OCI-LY1 (cell line): ENCODE data around the gene MTREX.

ENCODE experiments used
- H2AFZ ChIP-seq: fragments of 200-600 bp; sonication (generic), shearing (Covaris generic); 2 replicates; pipeline ENCODE4 v1.6.0; 2014; ENCODE audit warnings: antibody characterized with exemption, mild to moderate bottlenecking, low read length
- H3F3A ChIP-seq: fragments of 200-600 bp; sonication (generic), shearing (Covaris generic); 2 replicates; pipeline ENCODE4 v1.6.0; 2014; ENCODE audit warnings: mild to moderate bottlenecking, antibody characterized with exemption, low read length, moderate library complexity; ENCODE audit not compliant: insufficient read depth
- H3K27ac ChIP-seq: fragments of 200-600 bp; sonication (generic); 2 replicates; pipeline ENCODE4 v1.5.1; 2014; ENCODE audit warnings: low read length, mixed run types, mild to moderate bottlenecking, low read depth; ENCODE audit not compliant: poor library complexity, severe bottlenecking
- H3K27me3 ChIP-seq: fragments of 200-600 bp; sonication (generic); 2 replicates; pipeline ENCODE4 v1.6.0; 2014; ENCODE audit warnings: antibody characterized with exemption, mild to moderate bottlenecking, low read length, moderate library complexity; ENCODE audit not compliant: insufficient read depth
- H3K36me3 ChIP-seq: fragments of 200-600 bp; sonication (generic); 2 replicates; pipeline ENCODE4 v1.6.1; 2014; ENCODE audit warnings: mild to moderate bottlenecking, antibody characterized with exemption, low read length, moderate library complexity, mixed read lengths; ENCODE audit not compliant: insufficient read depth
- H3K4me1 ChIP-seq: fragments of 200-600 bp; sonication (generic); 2 replicates; pipeline ENCODE4 v1.5.1; 2014; ENCODE audit warnings: mild to moderate bottlenecking, low read length, moderate library complexity; ENCODE audit not compliant: insufficient read depth, severe bottlenecking
- H3K4me2 ChIP-seq: fragments of 200-600 bp; sonication (generic), shearing (Covaris generic); 2 replicates; pipeline ENCODE4 v1.6.1; 2014; ENCODE audit warnings: low read length
- H3K4me3 ChIP-seq: fragments of 200-600 bp; sonication (generic); 2 replicates; pipeline ENCODE4 v1.5.1; 2014; ENCODE audit warnings: low read length, low read depth, mild to moderate bottlenecking, mixed read lengths; ENCODE audit not compliant: poor library complexity, severe bottlenecking
- H3K79me2 ChIP-seq: fragments of 200-600 bp; shearing (Covaris generic); 2 replicates; pipeline ENCODE4 v1.6.1; 2016; ENCODE audit warnings: mixed run types, low read length, mixed read lengths; ENCODE audit not compliant: insufficient read depth
- H3K9ac ChIP-seq: fragments of 200-600 bp; sonication (generic), shearing (Covaris generic); 2 replicates; pipeline ENCODE4 v1.6.1; 2014; ENCODE audit warnings: mild to moderate bottlenecking, low read length, mixed read lengths
- H3K9me2 ChIP-seq: fragments of 200-600 bp; sonication (generic), shearing (Covaris generic); 2 replicates; pipeline ENCODE4 v1.6.1; 2014; ENCODE audit warnings: low read depth, mild to moderate bottlenecking, low read length, mixed read lengths
- H3K9me3 ChIP-seq: fragments of 200-600 bp; shearing (Covaris generic); 2 replicates; pipeline ENCODE4 v1.6.1; 2014; ENCODE audit warnings: low read length, mixed read lengths
- H4K20me1 ChIP-seq: fragments of 200-600 bp; sonication (generic), shearing (Covaris generic); 2 replicates; pipeline ENCODE4 v1.6.0; 2016; ENCODE audit warnings: mild to moderate bottlenecking, low read length; ENCODE audit not compliant: insufficient read depth
- EZH2 ChIP-seq: fragments of 200-600 bp; sonication (generic), shearing (Covaris generic); IDR thresholded peaks from 2 replicates; pipeline ENCODE4 v1.8.0; 2017; ENCODE audit warnings: borderline replicate concordance, mixed run types, mild to moderate bottlenecking, antibody characterized with exemption, low read length, moderate library complexity, mixed read lengths
- TF ChIP-seq, protein P1 (sequence below): fragments of 200-600 bp; sonication (generic), shearing (Covaris generic); IDR thresholded peaks from 2 replicates; pipeline ENCODE4 v1.5.1; 2017; ENCODE audit warnings: mild to moderate bottlenecking, antibody characterized with exemption, low read length, moderate library complexity, mixed read lengths

The MTREX gene

GRCh38 chr5:55427157-55427556, 119.4 kb downstream of the MTREX start:
- no peak for TF ChIP-seq EZH2
- TF ChIP-seq, protein P1, sequence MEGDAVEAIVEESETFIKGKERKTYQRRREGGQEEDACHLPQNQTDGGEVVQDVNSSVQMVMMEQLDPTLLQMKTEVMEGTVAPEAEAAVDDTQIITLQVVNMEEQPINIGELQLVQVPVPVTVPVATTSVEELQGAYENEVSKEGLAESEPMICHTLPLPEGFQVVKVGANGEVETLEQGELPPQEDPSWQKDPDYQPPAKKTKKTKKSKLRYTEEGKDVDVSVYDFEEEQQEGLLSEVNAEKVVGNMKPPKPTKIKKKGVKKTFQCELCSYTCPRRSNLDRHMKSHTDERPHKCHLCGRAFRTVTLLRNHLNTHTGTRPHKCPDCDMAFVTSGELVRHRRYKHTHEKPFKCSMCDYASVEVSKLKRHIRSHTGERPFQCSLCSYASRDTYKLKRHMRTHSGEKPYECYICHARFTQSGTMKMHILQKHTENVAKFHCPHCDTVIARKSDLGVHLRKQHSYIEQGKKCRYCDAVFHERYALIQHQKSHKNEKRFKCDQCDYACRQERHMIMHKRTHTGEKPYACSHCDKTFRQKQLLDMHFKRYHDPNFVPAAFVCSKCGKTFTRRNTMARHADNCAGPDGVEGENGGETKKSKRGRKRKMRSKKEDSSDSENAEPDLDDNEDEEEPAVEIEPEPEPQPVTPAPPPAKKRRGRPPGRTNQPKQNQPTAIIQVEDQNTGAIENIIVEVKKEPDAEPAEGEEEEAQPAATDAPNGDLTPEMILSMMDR = no peak
- no peak overlapping the region for H3K27ac ChIP-seq
- no peak overlapping the region for H3K9ac ChIP-seq
- no peaks in the 10 kb centered on the region for H3F3A ChIP-seq
- no peak overlapping the region for H2AFZ ChIP-seq
- no peaks in the 10 kb centered on the region for H3K9me2 ChIP-seq
- no peaks in the 10 kb centered on the region for H4K20me1 ChIP-seq
- H3K4me1 ChIP-seq = no peaks in the 10 kb centered on the region
- H3K4me3 ChIP-seq = no peak overlapping the region
- H3K79me2 ChIP-seq = no peaks in the 10 kb centered on the region
- no peaks in the 10 kb centered on the region for H3K27me3 ChIP-seq
- H3K36me3 ChIP-seq = peaks cover 77% of the 10 kb centered on the region
- H3K4me2 ChIP-seq = no peak overlapping the region
- peaks cover 18% of the 10 kb centered on the region for H3K9me3 ChIP-seq

GRCh38 chr5:55429221-55429612, 121.4 kb downstream of the MTREX start:
- H3K9me2 ChIP-seq = no peaks in the 10 kb centered on the region
- no peak overlapping the region for H3K9ac ChIP-seq
- H2AFZ ChIP-seq = no peak overlapping the region
- peaks cover 18% of the 10 kb centered on the region for H3K9me3 ChIP-seq
- peaks cover 60% of the 10 kb centered on the region for H3K36me3 ChIP-seq
- no peaks in the 10 kb centered on the region for H3K27me3 ChIP-seq
- H3F3A ChIP-seq = no peaks in the 10 kb centered on the region
- no peak overlapping the region for H3K4me3 ChIP-seq
- no peaks in the 10 kb centered on the region for H3K79me2 ChIP-seq
- H3K4me1 ChIP-seq = no peaks in the 10 kb centered on the region
- H4K20me1 ChIP-seq = no peaks in the 10 kb centered on the region
- no peak overlapping the region for H3K27ac ChIP-seq
- H3K4me2 ChIP-seq = no peak overlapping the region
- TF ChIP-seq, protein P1 = no peak
- TF ChIP-seq EZH2 = no peak

DNA sequence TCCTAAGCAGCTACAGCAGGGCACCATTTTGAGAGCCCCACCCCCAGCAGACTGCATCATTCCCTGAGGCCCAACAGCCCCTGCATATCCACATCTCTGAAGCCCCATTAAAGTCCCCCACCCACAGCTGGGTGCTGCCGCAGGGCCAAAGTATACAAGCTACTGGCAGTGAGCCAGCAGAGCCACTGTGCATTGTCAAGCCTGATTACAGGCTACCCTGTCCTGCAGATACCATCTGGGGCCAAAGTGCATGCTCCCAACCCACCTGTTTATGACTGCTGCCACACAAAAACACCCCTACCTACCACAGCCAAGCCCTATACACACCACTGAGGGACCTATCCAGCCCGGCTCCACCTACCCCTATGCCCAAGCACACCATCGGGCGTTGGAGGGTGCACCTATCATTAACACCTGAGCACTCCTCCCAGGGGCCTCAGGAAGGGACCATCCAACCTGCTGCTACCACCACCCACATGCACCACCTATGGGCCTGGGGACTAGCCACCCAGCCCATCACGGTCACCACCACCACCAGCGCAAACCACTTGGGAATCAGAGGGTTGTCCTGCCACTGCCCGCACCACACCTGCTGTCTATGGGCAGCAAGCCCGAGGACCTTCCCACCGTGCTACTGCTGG, 121.9 kb downstream of the MTREX start:
- peaks cover 57% of the 10 kb centered on the region for H3K36me3 ChIP-seq
- no peak for TF ChIP-seq EZH2
- TF ChIP-seq, protein P1 = no peak

More for the DNA sequence above, 121.9 kb downstream of the MTREX start:
- H3F3A ChIP-seq = no peaks in the 10 kb centered on the region
- H3K9me2 ChIP-seq = no peaks in the 10 kb centered on the region
- no peaks in the 10 kb centered on the region for H4K20me1 ChIP-seq
- no peaks in the 10 kb centered on the region for H3K79me2 ChIP-seq
- H3K9ac ChIP-seq = no peak overlapping the region
- H3K9me3 ChIP-seq = peaks cover 18% of the 10 kb centered on the region
- H3K27me3 ChIP-seq = no peaks in the 10 kb centered on the region
- H3K4me1 ChIP-seq = no peaks in the 10 kb centered on the region
- H3K27ac ChIP-seq = no peak overlapping the region
- H3K4me3 ChIP-seq = no peak overlapping the region
- H3K4me2 ChIP-seq = no peak overlapping the region
- H2AFZ ChIP-seq = no peak overlapping the region
